NCI-H128 (cell line): Measurements from ENCODE around the gene EOLA1.
"Not testable (repeated sequence)": the region's sequence is repeated elsewhere in the genome, so short reads cannot be mapped to it uniquely, and the experiment has no call there.

Experiments used
- DNase-seq: peaks from one replicate; lab custom pipeline; 2025; ENCODE audit not compliant: unreplicated experiment; lab: John Stamatoyannopoulos, UW

The EOLA1 gene

DNA sequence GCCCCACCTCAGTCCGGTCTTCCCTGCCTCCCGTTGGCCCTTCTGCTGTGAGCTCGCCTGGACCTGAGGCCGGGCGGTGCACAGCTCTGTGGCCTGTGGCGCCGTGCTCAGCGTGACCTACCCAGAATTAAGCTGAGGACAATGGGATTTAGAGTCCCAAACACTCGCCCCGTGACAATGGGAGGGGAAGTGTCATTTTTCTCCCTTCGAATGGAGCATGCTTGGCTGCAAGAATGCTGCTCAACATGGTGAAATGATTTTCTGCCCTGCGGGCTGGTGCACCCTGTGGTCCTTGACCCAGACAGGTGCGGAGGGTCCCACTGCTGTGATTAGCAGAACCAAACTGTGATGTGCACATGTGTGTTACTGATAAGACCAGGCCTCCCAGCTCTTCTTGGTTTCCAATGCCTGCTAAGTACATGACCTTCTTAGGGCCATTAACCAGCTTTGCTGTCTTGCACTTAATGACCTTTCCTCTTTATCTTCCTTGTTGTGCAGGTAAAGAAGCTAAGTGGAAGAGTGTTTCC is 772 bp downstream of the EOLA1 start:
- no peak for DNase-seq

GRCh38 chrX:149545545-149546543 is 5.0 kb downstream of the EOLA1 start:
- not testable (repeated sequence) for DNase-seq

GRCh38 chrX:149546962-149547361 is 6.2 kb downstream of the EOLA1 start:
- DNase-seq = not testable (repeated sequence)

DNA sequence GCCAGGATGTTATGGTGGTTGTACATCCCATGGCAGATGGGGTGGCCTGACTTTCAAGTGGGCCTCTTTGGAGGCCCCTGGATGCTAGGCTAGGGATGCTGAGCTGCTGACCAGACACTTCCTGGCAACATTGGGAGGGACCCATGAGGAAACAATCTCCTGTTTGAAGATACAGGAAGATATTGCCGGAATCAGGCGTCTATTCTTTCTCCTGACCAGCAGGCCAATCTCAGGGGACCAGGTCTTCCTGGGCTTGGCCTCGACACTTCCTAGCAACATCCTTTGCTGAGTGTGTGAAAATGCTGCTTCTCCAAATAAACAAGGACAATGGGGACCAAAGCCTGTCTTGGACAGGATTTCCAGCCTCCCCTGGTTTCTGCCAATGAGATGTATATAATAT is 7.0 kb downstream of the EOLA1 start:
- not testable (repeated sequence) for DNase-seq

GRCh38 chrX:149549701-149550100 is 8.9 kb downstream of the EOLA1 start, which contains the start of gene HSFX3:
Gene HSFX3, minus strand, starts transcription at chrX:149549924. Its CDS starts 72 bp downstream, at chrX:149549852.
- DNase-seq = not testable (repeated sequence)

GRCh38 chrX:149550454-149550853 is 9.6 kb downstream of the EOLA1 start:
- DNase-seq = not testable (repeated sequence)

GRCh38 chrX:149551245-149551938 is 10.6 kb downstream of the EOLA1 start:
- DNase-seq = not testable (repeated sequence)

DNA sequence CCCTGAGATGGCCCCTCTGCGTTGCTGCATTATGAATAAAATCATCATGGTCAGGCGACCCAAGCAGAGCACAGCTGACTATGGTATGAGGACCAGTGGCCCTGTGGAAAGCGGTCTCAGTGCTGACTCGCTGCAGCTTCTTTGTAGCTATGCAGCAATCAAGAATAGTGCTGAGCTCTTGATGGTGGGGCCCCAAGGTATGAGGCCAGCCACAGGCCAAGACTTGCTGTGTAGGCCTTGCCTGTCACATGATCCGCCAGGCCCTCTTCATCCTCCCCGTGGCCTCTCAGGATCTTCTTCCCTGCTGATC is 11.1 kb downstream of the EOLA1 start:
- DNase-seq = not testable (repeated sequence)

- DNase-seq = not testable (repeated sequence)
These were observed 14.4 kb downstream of the EOLA1 start for GRCh38 chrX:149555251-149555650.

- no peak for DNase-seq
These were observed 22.5 kb downstream of the EOLA1 start for GRCh38 chrX:149563359-149563758.

GRCh38 chrX:149567621-149568417 is 27.0 kb downstream of the EOLA1 start:
- no peak for DNase-seq

- DNase-seq = no peak
These were observed 28.0 kb downstream of the EOLA1 start for GRCh38 chrX:149568701-149569296.

DNA sequence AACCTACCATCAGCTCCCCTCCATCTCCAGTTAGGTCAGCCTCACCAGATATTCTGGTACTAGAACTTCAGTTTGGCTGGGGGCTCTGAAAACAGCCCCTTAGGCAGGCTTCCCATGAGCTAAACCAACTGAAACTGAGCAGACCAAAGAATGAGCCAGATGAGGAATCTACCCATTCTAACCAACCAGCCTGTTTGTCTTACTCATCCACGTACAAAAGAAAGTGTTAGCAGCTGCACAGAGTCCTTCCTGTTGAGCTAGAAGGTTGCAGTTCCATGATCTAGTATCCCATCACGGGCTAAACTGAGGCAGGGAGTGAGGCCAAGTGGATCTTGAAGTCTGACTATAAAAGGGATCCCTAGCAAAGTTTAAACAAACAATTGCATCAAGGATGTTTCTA is 29.0 kb downstream of the EOLA1 start:
- DNase-seq = no peak

DNA sequence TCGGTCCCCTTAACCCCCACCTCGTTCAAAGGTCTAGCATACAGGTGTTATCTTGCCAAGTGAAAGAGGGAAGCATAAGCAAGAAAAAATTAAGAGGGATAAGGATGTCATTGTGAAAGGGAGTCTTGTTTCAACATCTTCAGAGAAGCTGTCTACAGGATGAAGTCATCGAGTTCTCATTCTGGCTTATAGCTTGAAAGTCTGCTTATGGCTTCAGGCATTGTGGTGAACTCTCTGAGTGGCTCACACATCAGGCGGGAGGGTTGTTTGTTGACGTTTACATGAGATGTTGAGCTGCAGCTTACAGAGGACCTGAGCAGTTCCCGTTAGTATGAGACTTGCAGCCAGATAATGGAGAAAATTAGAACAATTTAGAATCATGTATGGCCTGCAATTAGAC is 29.9 kb downstream of the EOLA1 start:
- no peak for DNase-seq

- DNase-seq = no peak
These were observed 31.0 kb downstream of the EOLA1 start for GRCh38 chrX:149571770-149572169.

DNA sequence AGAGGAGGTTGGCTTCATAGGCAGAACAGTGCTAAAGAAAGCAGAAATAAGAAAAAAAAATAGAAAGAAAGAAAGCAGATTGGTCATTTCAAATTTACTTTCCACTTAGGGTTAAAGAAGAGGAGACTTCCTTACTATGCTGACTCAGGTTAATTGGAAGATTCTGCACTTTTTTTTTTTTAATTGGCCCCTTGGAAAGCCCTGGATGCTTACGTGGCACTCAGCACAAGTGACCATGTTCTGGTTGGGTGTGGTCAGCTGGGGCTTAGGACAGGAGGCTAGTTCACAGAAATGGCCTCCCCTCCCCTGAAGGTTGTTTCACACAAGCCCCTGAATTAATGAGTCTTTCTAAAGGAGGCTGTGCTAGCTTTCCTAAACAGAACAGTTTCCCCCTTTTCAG is 31.9 kb downstream of the EOLA1 start:
- DNase-seq = no peak

GRCh38 chrX:149573456-149573855 is 32.6 kb downstream of the EOLA1 start:
- DNase-seq = not testable (repeated sequence)

- not testable (repeated sequence) for DNase-seq
These were observed 44.8 kb downstream of the EOLA1 start for GRCh38 chrX:149585631-149586030.

DNA sequence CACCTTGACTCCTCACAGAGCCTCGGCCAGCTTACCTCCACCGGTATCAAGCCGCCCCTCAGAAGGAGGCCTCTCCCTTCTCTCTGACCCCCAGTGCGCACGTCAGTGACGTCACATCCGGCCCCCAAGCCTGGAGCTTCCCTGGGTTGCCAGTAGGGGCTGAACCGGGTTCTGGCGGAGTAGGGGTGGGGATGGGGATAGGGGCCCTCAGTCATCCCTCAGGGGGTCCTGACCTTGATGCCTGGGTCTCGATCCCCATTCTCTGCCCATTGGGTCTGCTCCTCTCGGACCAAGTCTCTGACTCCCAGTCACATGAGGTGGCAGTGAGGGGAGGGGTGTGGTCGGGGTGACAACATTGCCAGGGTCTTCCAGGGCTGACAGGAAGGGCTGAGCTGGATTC is 46.5 kb downstream of the EOLA1 start, which contains the start of gene MAGEA9B:
Gene MAGEA9B (minus strand): TSS at position 101 of the 400 bp plus-strand sequence. CDS start 4,280 bp downstream, outside the sequence.
- DNase-seq = not testable (repeated sequence)

GRCh38 chrX:149590993-149591392 is 50.2 kb downstream of the EOLA1 start:
- not testable (repeated sequence) for DNase-seq
